ENCODE results near the gene RNF208. TPM values are rescaled to one million over a fixed set of nuclear protein-coding genes. Genes with fewer than 3 reads are reported as not detected.

The RNF208 gene
- polyA plus RNA-seq, 1 of the 3 experiments (the other 2 are of a cell fraction): 2.7 TPM

DNA sequence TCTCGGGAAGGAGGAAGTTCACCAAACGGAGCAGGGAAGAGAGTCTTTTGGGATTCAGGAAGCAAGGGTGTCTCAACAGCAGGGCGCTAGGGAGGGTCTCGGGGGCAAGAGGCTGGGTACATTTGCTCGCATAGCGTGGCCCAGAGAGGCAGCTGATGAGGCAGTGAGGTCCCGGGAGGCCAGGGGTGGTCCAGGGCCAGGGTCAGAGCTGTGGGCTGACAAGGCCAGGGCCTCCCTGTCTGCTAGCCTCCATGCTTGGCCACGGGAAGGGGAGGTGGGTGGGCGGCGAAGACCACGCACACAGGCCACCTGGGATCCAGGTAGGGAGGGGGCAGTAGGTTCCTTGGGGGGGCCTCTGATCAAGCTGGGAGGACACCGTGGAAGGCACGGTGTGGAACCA, 10.5 kb downstream of the RNF208 start:
- no peaks in the 10 kb centered on the region for H3K9me2 ChIP-seq
- no peak overlapping the region for H3K4me2 ChIP-seq
- H4K20me1 ChIP-seq (ENCODE audit: insufficient read depth): no peaks in the 10 kb centered on the region
- H3K36me3 ChIP-seq (replicated peaks in 1 of 2; ENCODE audit: control insufficient read depth in 1 of 2, insufficient read depth in 2 of 2, low read length in 1 of 2): peaks cover 0 to 14% of the 10 kb centered on the region in 2 experiments
- no peak for TF ChIP-seq NFIC (IDR thresholded peaks at IDR 0.05; ENCODE audit: borderline replicate concordance)
- no peak for TF ChIP-seq TEAD4 (IDR thresholded peaks at IDR 0.05; ENCODE audit: borderline replicate concordance, insufficient read depth)
- peaks cover 3 to 7% of the 10 kb centered on the region in 2 experiments for H3K4me1 ChIP-seq (ENCODE audit: control insufficient read depth in 1 of 2, insufficient read depth in 2 of 2, low read depth in 1 of 2, low read length in 1 of 2)
- no peak overlapping the region for H3K27ac ChIP-seq (ENCODE audit: low read depth in 2 of 2, low read length in 1 of 2)
- H2AFZ ChIP-seq (ENCODE audit: low read depth): no peak overlapping the region
- CTCF ChIA-PET: interaction anchor here (1.2 to 3.6 kb wide), 3 partner anchors 16 to 89 kb away, joined by 3 to 13 read pairs (median 4); partner anchors contain the start of gene RNF224
- H3K9me3 ChIP-seq: no peaks in the 10 kb centered on the region
- no peaks in the 10 kb centered on the region for H3K27me3 ChIP-seq (ENCODE audit: insufficient read depth)
- no peak overlapping the region for H3K4me3 ChIP-seq (ENCODE audit: low read depth in 2 of 2, low read length in 1 of 2)
- peaks cover 17% of the 10 kb centered on the region for H3K79me2 ChIP-seq (ENCODE audit: insufficient read depth)
- POLR2A ChIA-PET: no interaction called here
- DNase-seq: no peak
- 92% methylated on average over 10 of the region's 13 CpGs for WGBS (ENCODE audit: low lambda C conversion rate)
- H3F3A ChIP-seq (replicated peaks; ENCODE audit: insufficient read depth): no peaks in the 10 kb centered on the region
- no peak overlapping the region for H3K9ac ChIP-seq

- Histone ChIP-seq H3K36me3 (replicated peaks in 1 of 2; ENCODE audit: control insufficient read depth in 1 of 2, insufficient read depth in 2 of 2, low read length in 1 of 2) (no peaks in the 10 kb centered on the region), H3K4me2 (peak overlapping the region; percentile 100), H3K9me3 (no peaks in the 10 kb centered on the region), H3K9ac (peak overlapping the region; percentile 99), H4K20me1 (ENCODE audit: insufficient read depth) (no peaks in the 10 kb centered on the region), H3K4me3 (ENCODE audit: low read depth in 2 of 2, low read length in 1 of 2) (peak overlapping the region; percentile 87 to 100), H3K79me2 (ENCODE audit: insufficient read depth) (peaks cover 64% of the 10 kb centered on the region), H3K27ac (ENCODE audit: low read depth in 2 of 2, low read length in 1 of 2) (no peak overlapping the region), H2AFZ (ENCODE audit: low read depth) (no peak overlapping the region), H3F3A (replicated peaks; ENCODE audit: insufficient read depth) (peaks cover 9% of the 10 kb centered on the region), H3K4me1 (ENCODE audit: control insufficient read depth in 1 of 2, insufficient read depth in 2 of 2, low read depth in 1 of 2, low read length in 1 of 2) (peaks cover 11 to 32% of the 10 kb centered on the region in 2 experiments), H3K27me3 (ENCODE audit: insufficient read depth) (no peaks in the 10 kb centered on the region), H3K9me2 (no peaks in the 10 kb centered on the region)
- WGBS (ENCODE audit: low lambda C conversion rate): 62% methylated on average over 7 of the region's 7 CpGs
- no peak for DNase-seq
- ChIA-PET POLR2A (interaction anchor here (1.4 kb wide), 1 partner anchor 18 kb away, joined by 3 read pairs; the partner anchor contains the start of genes ANAPC2 and SSNA1), CTCF (interaction anchor here (0.6 to 1.4 kb wide), 4 partner anchors 10 to 239 kb away, joined by 3 to 6 read pairs (median 4); partner anchors contain the start of genes ANAPC2, RNF224 and SSNA1)
- TF ChIP-seq, protein P1, sequence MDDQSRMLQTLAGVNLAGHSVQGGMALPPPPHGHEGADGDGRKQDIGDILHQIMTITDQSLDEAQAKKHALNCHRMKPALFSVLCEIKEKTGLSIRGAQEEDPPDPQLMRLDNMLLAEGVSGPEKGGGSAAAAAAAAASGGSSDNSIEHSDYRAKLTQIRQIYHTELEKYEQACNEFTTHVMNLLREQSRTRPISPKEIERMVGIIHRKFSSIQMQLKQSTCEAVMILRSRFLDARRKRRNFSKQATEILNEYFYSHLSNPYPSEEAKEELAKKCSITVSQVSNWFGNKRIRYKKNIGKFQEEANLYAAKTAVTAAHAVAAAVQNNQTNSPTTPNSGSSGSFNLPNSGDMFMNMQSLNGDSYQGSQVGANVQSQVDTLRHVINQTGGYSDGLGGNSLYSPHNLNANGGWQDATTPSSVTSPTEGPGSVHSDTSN (IDR thresholded peaks at IDR 0.05): no peak
- TF ChIP-seq SIN3A (IDR thresholded peaks at IDR 0.05; ENCODE audit: borderline replicate concordance, low read depth, low read length): no peak
- no peak for TF ChIP-seq GABPA (IDR thresholded peaks at IDR 0.05; ENCODE audit: low read depth)
- TF ChIP-seq FOSL2 (IDR thresholded peaks at IDR 0.05; ENCODE audit: borderline replicate concordance, low read depth): no peak
- TF ChIP-seq CHD2 (IDR thresholded peaks at IDR 0.05; ENCODE audit: low read length, partially characterized antibody): no peak
- no peak for TF ChIP-seq GATA2 (CRISPR knock-in tag; IDR thresholded peaks at IDR 0.05)
- TF ChIP-seq, protein P2, sequence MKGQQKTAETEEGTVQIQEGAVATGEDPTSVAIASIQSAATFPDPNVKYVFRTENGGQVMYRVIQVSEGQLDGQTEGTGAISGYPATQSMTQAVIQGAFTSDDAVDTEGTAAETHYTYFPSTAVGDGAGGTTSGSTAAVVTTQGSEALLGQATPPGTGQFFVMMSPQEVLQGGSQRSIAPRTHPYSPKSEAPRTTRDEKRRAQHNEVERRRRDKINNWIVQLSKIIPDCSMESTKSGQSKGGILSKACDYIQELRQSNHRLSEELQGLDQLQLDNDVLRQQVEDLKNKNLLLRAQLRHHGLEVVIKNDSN (IDR thresholded peaks at IDR 0.05; ENCODE audit: borderline replicate concordance, low read depth): no peak
- TF ChIP-seq TEAD4 (IDR thresholded peaks at IDR 0.05; ENCODE audit: borderline replicate concordance, insufficient read depth): no peak
- no peak for TF ChIP-seq FOXJ3 (CRISPR knock-in tag; IDR thresholded peaks at IDR 0.05)
- TF ChIP-seq JUND (IDR thresholded peaks at IDR 0.05): no peak
- no peak for TF ChIP-seq EZH2phosphoT487 (IDR thresholded peaks at IDR 0.05; ENCODE audit: borderline replicate concordance, low read depth)
- TF ChIP-seq IRF3 (IDR thresholded peaks at IDR 0.05; ENCODE audit: low read depth, low read length): no peak
- TF ChIP-seq MEF2A (IDR thresholded peaks at IDR 0.05; ENCODE audit: borderline replicate concordance, low read depth): no peak
- TF ChIP-seq POLR2AphosphoS5 (IDR thresholded peaks at IDR 0.05; ENCODE audit: low read depth, low read length): no peak
- TF ChIP-seq, protein P3, sequence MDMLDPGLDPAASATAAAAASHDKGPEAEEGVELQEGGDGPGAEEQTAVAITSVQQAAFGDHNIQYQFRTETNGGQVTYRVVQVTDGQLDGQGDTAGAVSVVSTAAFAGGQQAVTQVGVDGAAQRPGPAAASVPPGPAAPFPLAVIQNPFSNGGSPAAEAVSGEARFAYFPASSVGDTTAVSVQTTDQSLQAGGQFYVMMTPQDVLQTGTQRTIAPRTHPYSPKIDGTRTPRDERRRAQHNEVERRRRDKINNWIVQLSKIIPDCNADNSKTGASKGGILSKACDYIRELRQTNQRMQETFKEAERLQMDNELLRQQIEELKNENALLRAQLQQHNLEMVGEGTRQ (IDR thresholded peaks at IDR 0.05; ENCODE audit: borderline replicate concordance, low read depth, low read length): no peak
- no peak for TF ChIP-seq YY1 (IDR thresholded peaks at IDR 0.05; ENCODE audit: low read depth)
- no peak for TF ChIP-seq CTCF (IDR thresholded peaks at IDR 0.05)
Observed at GRCh38 chr9:137206602-137207001, 15.4 kb downstream of the RNF208 start.

Data from SK-N-SH (cell line).